Epithelial cell of prostate (primary cell): ENCODE data around the gene C1QTNF7.
A peak's percentile ranks its signal among the peaks of the same experiment; 100 is the strongest.

Experiments
- DNase-seq: peaks from one replicate; pipeline ENCODE4 v3.0.0-alpha.2; 2011; ENCODE audit warnings: low read depth, low spot score
- H3K27ac ChIP-seq: fragments of 450-650 bp; 2 replicates; pipeline ENCODE4 v1.5.1; 2017; ENCODE audit warnings: mild to moderate bottlenecking

The C1QTNF7 gene

DNA sequence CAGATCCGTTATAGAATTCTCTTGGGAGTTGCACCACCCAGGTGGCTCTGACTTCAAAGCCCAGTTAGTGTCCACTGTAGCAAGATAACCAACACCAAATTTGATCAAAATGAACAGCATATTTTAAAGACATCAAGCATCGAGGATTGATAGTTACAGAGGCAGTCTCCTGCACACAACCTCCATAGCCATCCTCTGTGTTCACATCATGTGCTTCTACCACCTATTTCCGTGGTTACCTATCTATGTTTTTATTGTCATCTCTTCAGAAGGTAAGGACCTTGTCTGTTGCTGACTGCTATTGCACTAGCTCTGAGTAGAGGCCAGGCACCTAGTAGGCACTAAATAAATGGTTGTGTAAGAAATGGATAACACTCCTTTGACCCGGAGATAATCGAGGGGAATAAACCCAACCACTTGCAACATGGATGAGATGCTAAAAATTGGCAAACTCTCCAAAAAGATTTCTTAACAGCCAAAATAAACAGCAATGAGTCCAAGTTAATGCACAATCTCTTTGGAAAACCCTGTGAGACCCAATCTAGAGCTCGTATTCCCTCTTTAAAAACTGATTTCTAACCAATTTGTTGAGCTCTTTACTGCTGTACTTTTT, 14.7 kb upstream of the C1QTNF7 start:
- DNase-seq = no peak
- H3K27ac ChIP-seq = no peak overlapping the region

DNA sequence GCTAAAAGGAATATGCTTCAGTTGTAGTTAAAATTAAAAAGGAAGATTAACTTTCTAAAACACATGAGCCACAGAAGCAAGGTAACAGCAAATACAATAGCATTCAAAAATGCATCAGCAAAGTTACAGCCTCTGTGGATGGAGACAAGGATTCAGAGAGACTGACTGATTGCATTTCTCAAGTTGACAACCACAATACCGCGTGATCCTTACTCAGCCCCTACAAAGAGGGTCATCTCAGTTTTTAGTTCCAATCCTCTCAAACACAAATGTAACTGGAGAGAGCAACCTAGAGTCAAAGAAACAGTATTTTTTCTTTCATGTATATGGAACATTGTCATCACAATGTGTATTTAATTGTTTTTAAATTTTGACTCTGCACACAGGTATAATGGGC, 14.2 kb upstream of the C1QTNF7 start:
- no peak for DNase-seq
- no peak overlapping the region for H3K27ac ChIP-seq

DNA sequence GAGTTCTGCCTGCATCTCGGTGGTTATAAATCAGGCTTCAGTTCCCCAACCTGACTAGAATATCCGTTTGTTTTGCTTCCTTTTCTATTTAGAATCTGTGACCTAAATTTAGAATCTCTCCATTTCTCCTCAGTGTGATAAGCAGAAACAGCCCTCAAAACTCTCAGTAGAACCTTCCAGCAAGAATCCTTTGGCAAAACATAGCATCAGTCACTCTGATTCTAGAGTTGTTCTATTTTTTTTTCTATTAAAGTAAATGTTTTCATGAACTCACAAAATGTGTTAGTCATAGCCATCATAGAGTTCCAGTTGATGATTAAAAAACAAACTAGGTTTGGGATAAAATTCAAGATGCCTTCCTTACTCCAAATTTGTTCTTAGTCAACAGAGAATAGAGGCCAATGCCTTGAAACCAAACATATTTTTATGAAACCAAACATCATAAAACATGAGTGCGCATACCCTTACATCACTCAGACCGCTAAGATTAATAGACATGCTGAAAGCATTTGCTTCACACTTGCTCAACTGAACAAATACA, 13.2 kb upstream of the C1QTNF7 start:
- H3K27ac ChIP-seq = no peak overlapping the region
- DNase-seq = no peak

DNA sequence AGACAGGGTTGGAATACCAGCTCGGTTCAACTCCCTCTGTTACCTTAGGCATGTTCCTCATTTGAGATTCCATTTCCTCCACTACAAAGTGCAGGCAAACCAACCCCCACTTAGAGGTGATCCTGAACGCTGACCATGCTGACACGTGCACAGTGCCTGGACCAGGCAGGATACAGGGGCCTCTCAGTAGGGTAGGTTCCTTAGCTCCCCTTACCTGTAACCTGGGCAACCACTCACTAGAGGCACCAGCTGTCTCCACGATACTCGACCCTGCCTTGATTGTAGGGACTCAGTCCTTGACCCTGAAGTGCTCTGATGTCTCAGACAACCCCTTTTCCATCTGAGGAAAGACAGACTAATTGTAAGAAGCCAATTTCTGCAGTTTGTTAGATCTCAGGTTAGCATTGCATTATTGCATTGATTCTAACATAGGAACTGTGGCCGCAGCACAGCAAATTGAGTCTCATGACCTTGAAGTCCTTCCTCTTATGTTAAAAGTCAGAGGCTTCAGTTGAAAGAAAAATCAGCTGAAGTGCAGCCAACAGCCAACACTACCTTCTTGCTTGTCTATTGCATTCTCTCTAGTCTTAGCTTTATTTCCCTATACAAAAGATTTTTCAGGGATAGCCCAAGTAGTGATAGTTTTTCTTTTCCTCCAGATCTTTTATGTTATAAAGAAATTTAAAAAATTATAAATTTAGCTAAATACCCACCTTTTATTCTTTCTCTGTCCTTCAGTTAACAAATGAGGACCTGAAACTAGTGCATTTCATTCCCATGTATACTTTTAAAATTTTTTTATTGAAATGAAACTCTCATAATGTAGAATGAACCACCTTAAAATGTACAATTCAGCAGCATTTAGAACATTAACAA, 11.2 kb upstream of the C1QTNF7 start:
- DNase-seq = no peak
- no peak overlapping the region for H3K27ac ChIP-seq

DNA sequence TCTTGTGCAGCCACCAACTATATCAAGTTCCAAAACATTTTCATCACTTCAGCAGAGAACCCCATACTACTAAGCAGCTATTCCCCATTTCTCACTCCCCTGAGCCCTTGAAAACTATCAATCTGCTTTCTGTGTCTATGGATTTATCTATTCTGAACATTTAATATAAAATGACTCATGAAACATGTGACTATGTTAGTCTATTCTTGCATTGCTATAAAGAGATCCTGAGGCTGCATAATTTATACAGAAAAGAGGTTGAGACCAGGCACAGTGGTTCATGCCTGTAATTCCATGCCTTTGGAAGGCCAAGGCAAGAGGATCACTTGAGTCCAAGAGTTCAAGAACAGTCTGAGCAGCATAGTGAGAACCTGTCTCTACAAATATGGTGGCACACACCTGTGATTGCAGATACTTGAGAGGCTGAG, 10.6 kb upstream of the C1QTNF7 start:
- no peak for DNase-seq
- no peak overlapping the region for H3K27ac ChIP-seq

DNA sequence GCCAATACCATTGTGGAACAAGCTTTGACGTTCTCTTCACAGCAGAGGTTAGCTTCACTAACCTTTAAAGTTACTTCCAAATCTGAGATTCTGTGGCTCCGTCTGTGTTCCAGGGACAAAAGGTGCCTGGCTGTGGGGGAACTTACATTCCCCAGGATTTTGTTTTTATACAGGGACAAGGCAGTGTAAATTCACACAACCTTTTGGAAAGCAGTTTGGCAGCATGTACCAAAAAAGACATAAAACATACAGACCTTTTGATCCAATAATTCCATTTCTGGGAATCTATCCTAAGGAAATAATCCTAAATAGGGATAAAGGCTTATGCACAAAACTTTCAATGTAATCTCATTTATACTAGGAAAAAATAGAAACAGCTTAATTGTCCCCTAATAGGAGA, 8.9 kb upstream of the C1QTNF7 start:
- DNase-seq = no peak
- no peak overlapping the region for H3K27ac ChIP-seq

DNA sequence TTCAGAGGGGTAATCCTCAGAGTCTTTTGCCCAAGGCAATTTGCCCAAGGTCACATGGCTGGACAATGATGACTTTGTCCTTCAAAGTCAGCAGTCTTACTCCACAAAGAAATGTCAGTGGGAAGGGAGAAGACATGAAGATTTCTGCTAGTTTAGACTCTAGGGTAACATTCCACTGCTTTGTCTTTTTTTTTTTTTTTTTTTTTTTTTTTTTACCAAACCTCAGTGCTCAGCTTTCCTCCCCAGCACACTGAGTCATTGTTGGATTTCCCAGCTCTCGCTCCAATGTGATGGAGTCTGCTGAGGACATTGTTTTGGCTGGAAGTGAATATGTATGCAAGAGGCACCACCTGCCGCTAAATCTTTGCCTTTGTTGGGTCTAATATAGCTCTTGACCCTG, 7.2 kb upstream of the C1QTNF7 start:
- DNase-seq = no peak
- H3K27ac ChIP-seq = no peak overlapping the region

DNA sequence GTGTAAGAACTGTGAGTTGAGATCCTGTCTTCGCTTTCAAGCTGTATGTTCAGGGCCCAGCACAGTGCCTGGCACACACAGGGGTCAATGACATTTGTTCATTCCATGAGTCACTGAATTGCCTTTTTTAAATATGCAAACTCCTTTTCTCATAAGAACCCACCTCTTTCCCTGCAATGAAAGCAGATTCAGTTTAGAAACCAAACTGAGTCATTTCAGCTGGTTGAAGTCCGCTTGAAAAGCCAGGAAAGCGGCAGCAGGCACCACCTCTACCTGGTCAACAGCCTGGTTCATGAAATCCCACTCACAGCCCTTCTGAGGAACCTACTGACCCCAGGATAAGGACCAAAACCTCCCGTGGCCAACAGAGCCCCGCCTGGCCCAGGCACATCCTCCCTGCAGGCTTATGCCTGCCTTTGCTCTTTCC, 4.5 kb upstream of the C1QTNF7 start:
- no peak overlapping the region for H3K27ac ChIP-seq
- no peak for DNase-seq

DNA sequence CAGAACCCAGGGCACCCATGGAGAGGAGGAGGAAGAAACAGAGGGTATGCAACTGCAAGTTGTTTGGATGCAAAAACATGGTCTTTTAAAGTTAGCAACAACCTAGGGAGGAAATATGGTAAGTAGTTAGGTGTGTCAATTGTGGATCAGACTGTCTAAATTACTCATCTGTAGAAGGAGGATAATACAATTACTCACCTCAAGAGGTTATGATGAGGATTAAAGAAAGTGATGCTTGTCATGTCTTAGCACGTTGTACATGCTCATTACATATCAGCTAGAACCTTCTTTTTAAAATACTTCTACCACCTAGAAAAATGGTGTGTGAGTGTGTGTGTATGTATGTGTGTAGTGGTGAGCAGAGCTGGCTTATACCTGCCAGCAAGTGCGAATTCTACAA, 2.3 kb upstream of the C1QTNF7 start:
- peak; percentile 71 for DNase-seq
- H3K27ac ChIP-seq = peak overlapping the region; percentile 17

DNA sequence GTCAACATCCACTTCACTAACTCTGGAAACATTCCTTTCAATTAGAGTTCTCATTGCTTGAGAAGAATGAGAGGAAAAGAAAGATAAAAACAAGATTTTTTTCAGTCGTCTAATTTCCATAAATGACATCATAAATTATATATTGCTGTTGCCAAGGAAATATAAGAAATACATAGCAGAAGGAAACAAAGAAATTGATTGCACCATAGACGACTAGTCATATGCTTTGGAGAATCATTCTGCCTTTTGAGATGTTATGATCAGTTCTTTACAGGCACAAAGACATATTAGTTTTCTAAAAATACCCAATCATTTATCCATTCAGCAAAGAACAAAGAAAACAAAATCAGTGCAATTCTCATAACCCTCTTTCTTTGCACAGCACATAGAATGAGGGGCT, 672 bp upstream of the C1QTNF7 start:
- H3K27ac ChIP-seq = no peak overlapping the region
- DNase-seq = no peak

DNA sequence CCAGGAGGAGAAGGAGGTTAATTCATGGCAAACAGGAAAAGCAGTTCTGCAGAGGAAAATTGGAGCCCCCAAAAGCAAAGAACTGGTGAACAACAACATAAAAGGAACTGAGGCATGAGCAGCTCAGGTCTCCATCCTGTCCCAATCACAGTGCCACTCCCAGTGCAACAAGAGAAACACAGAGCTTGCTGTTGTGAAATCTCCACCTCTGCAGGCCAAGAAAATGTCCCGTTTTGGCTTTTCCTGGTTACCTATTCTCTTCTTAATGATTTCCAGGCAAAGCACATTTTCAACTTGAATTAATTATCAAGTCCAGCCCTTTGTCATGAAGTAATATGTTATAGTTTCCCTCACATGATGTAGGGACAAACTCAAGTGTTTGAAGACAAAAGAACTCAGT, 778 bp downstream of the C1QTNF7 start:
- no peak for DNase-seq

DNA sequence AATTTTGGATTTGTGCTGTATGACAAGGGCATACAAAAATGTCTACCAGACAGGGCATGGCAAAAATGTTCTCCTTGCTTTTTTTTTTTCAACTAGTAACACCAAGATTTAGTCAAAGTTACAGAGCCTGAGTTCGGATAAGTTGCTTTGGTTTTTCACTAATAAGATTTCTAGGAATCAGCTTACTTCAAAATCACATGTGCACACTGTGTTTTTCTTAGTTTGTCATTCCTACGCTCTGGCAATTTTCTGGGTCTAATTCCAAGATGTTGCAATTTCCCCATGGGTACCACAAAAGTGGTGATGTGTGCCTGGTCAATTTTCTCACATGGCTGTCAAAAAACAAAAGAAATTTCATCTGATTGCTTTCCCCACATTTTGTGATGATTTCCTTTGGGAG, 6.3 kb downstream of the C1QTNF7 start:
- H3K27ac ChIP-seq = no peak overlapping the region
- no peak for DNase-seq

More for the DNA sequence above, 778 bp downstream of the C1QTNF7 start:
- no peak overlapping the region for H3K27ac ChIP-seq

DNA sequence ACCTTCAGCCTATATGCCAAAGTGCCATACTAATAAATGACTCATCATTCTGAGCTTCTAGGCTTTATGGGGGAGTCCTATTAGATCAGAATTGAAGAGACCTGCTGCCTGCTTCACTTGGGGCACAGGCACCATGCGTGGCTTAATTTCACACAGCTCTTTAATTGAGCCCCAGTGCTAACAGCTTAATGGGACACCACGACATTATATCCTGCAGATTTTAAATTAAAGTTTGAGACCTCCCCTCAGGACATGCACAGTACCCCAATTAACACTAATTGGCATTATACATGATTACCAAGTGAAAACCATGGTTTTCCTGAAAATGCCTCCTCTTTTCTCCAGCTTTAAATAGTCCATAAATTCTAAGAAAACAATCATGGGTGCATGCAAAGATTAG, 6.8 kb downstream of the C1QTNF7 start:
- no peak overlapping the region for H3K27ac ChIP-seq
- DNase-seq = no peak

DNA sequence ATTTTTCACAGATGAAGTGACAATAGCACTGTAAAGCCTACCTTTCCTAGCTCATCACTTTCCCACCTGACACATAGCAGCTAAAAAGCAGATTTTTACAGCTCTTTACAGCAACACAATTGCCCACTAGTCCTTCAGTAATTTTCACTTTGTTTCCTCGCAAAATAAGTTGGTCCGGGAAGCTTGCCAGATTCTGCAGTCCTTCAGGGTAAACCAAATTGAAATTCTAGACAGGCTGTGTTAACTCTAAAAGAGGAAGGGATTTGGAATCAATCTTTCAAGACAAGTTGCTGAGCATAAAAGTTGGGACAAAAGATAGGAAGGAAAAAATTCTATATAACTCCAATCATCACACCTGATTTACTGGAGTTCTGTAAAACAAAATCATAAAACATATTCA, 8.7 kb downstream of the C1QTNF7 start:
- no peak for DNase-seq
- H3K27ac ChIP-seq = no peak overlapping the region

DNA sequence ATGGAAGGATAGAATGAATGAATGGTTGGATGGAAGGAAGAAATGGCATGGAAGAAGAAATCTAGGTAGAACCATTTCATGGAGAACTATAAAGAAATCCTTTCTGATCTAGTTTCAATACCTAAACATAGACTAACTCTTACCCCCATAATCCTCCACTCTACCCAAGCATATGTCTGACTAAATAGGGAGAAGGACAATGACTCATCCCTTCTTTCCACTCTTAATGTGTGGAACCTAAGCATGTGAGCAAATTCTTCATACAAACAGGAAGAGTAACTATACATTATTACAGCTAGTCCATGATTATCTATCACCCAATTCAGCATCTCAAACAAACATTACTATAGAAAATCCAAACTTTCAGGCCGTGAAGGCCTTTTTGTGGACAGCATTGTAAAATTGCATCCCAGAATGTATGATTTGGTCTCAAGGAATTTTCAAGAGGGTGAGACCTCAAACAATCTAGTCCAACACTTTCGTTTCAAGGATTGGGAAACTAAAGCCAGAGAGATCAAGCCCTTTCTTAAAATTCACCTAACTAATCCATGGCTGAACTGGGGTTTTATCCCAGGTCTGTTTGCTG, 11.2 kb downstream of the C1QTNF7 start:
- DNase-seq = no peak
- H3K27ac ChIP-seq = no peak overlapping the region

DNA sequence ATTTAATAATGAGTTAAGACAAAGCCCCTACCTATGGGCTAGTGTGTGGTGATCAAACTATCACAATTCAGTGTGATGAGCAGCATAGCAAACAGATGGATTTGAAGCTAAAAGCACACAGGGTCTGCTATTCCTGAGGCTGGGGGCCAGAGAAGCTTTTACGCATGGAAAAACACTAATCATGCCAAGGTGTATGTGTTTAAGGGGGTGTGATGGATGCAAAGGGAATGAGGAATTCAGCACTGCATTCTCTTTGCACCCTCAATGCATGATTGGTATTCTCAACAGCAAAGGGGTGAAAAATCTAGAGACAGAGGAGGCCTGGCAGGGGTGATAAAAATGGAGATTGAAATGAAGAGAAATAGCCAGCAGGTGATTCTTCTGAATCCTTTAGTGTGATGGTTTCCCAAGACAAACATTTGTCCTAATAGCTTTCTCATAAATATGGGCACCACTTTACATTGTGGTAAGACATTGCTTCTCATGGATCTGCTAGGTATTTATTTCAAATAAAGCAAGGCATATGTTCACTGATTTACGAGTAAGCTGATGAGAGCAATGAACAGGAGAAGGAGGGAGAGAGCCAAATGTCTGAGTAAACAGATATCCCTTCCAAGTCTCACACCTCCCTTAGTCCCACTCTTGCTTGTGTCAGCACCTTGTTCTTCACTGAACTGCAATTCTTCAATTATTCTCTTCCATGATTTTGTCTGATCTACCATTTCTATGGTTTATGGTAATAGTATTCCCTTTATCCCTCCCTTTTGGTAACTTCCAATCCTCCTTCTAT, 15.7 kb downstream of the C1QTNF7 start:
- DNase-seq = no peak

DNA sequence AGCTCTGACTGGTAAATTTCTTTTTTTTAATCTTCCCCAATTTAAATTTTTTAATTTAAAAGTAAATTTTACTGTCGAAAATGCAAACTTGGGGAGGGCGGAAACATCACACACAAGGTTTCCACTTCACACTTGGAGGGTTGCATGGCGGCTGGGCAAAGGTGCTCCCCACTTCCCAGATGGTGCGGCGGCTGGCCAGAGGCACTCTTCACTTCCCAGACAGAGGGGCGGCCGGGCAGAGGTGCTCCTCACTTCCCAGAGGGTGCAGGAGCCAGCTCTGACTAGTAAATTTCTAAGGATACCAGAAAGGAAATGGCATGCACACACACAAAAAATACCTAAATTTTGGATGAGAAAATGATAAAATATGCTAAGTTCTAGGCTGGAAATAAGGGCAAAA, 16.4 kb downstream of the C1QTNF7 start:
- no peak overlapping the region for H3K27ac ChIP-seq
- no peak for DNase-seq

More for the DNA sequence above, 15.7 kb downstream of the C1QTNF7 start:
- no peak overlapping the region for H3K27ac ChIP-seq

DNA sequence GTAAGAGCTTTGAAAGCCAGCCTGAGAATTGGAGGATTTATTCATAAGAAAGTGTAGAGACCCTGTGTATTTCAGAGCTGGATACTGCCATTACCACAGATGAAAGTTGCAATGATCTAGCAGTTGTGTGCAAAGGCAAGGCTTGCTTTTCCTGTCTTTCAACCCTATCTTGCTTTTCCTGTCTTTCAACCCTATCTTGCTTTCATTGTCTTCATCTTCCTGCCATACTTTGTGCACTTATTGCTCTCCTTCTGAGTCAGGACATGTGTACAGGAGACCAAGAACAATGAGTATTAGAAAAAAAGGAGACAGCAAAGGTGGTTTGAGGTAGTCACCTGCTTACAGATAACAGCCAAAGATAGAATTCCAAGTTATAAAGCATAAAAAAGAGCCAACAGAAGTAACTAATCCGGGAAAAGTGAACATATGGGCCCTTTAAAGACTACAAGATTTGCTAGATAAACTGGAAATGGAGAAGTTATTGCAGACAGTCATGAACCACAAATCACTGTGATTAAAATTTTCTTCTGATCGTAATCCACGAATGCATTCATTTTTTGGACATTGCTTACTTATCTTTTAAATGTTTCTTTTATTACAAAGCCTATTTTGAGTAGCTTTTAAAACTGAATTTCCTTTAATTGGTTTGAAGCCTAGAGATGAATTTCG, 17.2 kb downstream of the C1QTNF7 start:
- peak; percentile 60 for DNase-seq
- H3K27ac ChIP-seq = no peak overlapping the region

DNA sequence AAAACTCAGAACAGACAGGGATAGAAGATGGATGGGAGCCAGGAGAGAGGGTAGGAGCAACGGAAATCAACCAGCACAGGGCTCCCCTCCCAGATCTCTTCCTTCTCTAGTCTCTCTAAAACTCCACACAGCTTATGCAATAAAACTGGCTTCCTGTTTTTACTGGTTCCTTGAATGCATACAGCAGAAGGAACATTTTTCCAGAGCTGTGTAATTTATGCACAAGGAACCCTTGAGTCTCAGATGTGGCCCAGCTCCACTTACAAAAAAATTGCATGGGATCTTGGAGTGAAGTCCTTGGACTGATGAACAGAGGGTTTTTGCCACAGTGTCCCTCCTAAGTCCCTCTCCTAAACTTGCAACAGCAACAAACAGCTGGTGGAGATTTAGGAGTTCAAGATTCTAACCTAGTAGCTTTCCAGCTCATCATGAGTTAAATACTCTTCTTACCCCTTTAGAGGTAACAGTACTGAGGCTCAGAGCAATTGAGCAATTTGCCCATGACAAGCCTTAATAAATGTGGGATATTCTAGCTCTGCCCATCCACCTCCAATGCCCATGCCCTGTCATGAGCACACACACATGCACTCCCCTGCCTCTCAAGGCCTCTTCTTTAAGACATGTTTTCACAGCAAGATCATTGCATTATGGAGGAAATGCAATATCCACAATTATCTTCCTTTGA, 23.5 kb downstream of the C1QTNF7 start:
- peak overlapping the region; percentile 45 for H3K27ac ChIP-seq
- no peak for DNase-seq
